ENCODE measurements around the gene ITPK1. TPM values are rescaled to one million over a fixed set of nuclear protein-coding genes. Genes with fewer than 3 reads are reported as not detected.

Gene ITPK1
- total RNA-seq, 1 experiment from 2014 or later, result 25.9 TPM

DNA sequence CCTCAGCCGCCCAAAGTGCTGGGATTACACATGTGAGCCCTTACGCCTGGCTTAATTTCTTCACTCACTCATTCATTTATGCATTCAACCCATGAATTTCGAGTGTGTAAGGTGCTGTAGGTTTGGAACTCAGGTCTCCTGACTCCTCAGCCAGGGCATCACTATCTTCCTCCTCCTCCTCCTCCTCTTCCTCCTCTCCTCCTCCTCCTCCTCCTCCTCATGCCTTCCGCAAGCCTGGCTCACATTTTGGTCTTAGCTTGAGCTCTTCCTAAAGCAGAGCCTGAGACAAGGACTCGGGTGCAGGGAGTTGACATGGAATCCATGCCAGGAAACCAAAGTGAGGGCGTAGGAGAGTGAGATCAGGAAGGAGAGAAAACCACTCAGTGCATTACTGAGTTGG, 213.5 kb downstream of the ITPK1 start:
- Histone ChIP-seq H3K27me3 (ENCODE audit: control insufficient read depth, insufficient read depth, low read length) (no peaks in the 10 kb centered on the region), H3K27ac (ENCODE audit: low read length) (no peak overlapping the region), H3K9me3 (ENCODE audit: control insufficient read depth, insufficient read depth, low read depth, low read length) (no peaks in the 10 kb centered on the region), H3K36me3 (ENCODE audit: control insufficient read depth, insufficient read depth, low read length) (no peaks in the 10 kb centered on the region), H3K4me3 (ENCODE audit: low read depth in 2 of 2, low read length in 2 of 2) (no peak overlapping the region), H3K4me1 (ENCODE audit: control insufficient read depth, insufficient read depth, low read length) (no peaks in the 10 kb centered on the region)
- intact Hi-C loops (cut with micrococcal nuclease; ENCODE audit: unreplicated experiment), result no loop called here
- no peak for DNase-seq (ENCODE audit: low read depth, low spot score)
- POLR2A ChIA-PET, result no interaction called here
- BruUV-seq (replicated peaks), result no TSS peak
- TF ChIP-seq, protein P1, sequence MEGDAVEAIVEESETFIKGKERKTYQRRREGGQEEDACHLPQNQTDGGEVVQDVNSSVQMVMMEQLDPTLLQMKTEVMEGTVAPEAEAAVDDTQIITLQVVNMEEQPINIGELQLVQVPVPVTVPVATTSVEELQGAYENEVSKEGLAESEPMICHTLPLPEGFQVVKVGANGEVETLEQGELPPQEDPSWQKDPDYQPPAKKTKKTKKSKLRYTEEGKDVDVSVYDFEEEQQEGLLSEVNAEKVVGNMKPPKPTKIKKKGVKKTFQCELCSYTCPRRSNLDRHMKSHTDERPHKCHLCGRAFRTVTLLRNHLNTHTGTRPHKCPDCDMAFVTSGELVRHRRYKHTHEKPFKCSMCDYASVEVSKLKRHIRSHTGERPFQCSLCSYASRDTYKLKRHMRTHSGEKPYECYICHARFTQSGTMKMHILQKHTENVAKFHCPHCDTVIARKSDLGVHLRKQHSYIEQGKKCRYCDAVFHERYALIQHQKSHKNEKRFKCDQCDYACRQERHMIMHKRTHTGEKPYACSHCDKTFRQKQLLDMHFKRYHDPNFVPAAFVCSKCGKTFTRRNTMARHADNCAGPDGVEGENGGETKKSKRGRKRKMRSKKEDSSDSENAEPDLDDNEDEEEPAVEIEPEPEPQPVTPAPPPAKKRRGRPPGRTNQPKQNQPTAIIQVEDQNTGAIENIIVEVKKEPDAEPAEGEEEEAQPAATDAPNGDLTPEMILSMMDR (IDR thresholded peaks at IDR 0.05), result no peak
- TF ChIP-seq TCF7L2 (IDR thresholded peaks at IDR 0.05; ENCODE audit: low read depth, low read length) (no peak), SIN3A (IDR thresholded peaks at IDR 0.05; ENCODE audit: borderline replicate concordance, insufficient read depth, low read depth, low read length) (no peak), REST (IDR thresholded peaks at IDR 0.05; ENCODE audit: insufficient read depth in 1 of 2, low read depth in 2 of 2, low read length in 1 of 2) (no peak), POLR2AphosphoS5 (IDR thresholded peaks at IDR 0.05; ENCODE audit: low read depth, low read length) (no peak)
- in situ Hi-C loops (cut with HindIII; ENCODE audit: low pct_unique_long_range_greater_than_20kb, low sequenced_read_pairs), result no loop called here
- CTCF ChIA-PET, result no interaction called here
- ATAC-seq, result no peak

- intact Hi-C loops (cut with micrococcal nuclease; ENCODE audit: unreplicated experiment), result no loop called here
- ATAC-seq, result no peak
Measured at GRCh38 chr14:92900660-92901059, 215.1 kb downstream of the ITPK1 start.

More at GRCh38 chr14:92900660-92901059, 215.1 kb downstream of the ITPK1 start:
- TF ChIP-seq TCF7L2 (IDR thresholded peaks at IDR 0.05; ENCODE audit: low read depth, low read length), result no peak
- no peak for TF ChIP-seq REST (IDR thresholded peaks at IDR 0.05; ENCODE audit: insufficient read depth in 1 of 2, low read depth in 2 of 2, low read length in 1 of 2)
- no peak for TF ChIP-seq POLR2AphosphoS5 (IDR thresholded peaks at IDR 0.05; ENCODE audit: low read depth, low read length)
- TF ChIP-seq, protein P1 (IDR thresholded peaks at IDR 0.05), result no peak
- TF ChIP-seq SIN3A (IDR thresholded peaks at IDR 0.05; ENCODE audit: borderline replicate concordance, insufficient read depth, low read depth, low read length), result no peak
- POLR2A ChIA-PET, result no interaction called here
- CTCF ChIA-PET, result no interaction called here
- H3K4me1 ChIP-seq (ENCODE audit: control insufficient read depth, insufficient read depth, low read length), result no peaks in the 10 kb centered on the region
- no TSS peak for BruUV-seq (replicated peaks)
- in situ Hi-C loops (cut with HindIII; ENCODE audit: low pct_unique_long_range_greater_than_20kb, low sequenced_read_pairs), result no loop called here
- H3K27me3 ChIP-seq (ENCODE audit: control insufficient read depth, insufficient read depth, low read length), result no peaks in the 10 kb centered on the region
- no peak for DNase-seq (ENCODE audit: low read depth, low spot score)
- no peak overlapping the region for H3K27ac ChIP-seq (ENCODE audit: low read length)
- no peaks in the 10 kb centered on the region for H3K9me3 ChIP-seq (ENCODE audit: control insufficient read depth, insufficient read depth, low read depth, low read length)
- no peaks in the 10 kb centered on the region for H3K36me3 ChIP-seq (ENCODE audit: control insufficient read depth, insufficient read depth, low read length)
- H3K4me3 ChIP-seq (ENCODE audit: low read depth in 2 of 2, low read length in 2 of 2), result no peak overlapping the region

Data from Panc1 (cell line).